Neural progenitor cell (in vitro differentiated cells): ENCODE data around the gene PDCD7. TPM values are rescaled to one million over a fixed set of nuclear protein-coding genes. Genes with fewer than 3 reads are reported as not detected.

Experiments used
- DNase-seq: peaks from one replicate; pipeline ENCODE4 v3.0.0-alpha.2; 2016; ENCODE audit warnings: low spot score
- H2AFZ ChIP-seq: fragments of 200-600 bp; sonication (generic); replicated peaks from 2 replicates; pipeline ENCODE4 v1.6.1; 2016; ENCODE audit warnings: antibody characterized with exemption
- H3F3A ChIP-seq: fragments of 200-600 bp; sonication (generic); 2 replicates; pipeline ENCODE4 v1.6.1; 2016; ENCODE audit warnings: antibody characterized with exemption, low read depth
- H3K27ac ChIP-seq: fragments of 200-600 bp; sonication (generic); 2 replicates; pipeline ENCODE4 v1.5.1; 2016; ENCODE audit warnings: mild to moderate bottlenecking
- H3K27me3 ChIP-seq: fragments of 200-600 bp; sonication (generic); 2 replicates; pipeline ENCODE4 v1.6.1; 2016; ENCODE audit warnings: mild to moderate bottlenecking, moderate library complexity
- H3K36me3 ChIP-seq: fragments of 200-600 bp; sonication (generic); 2 replicates; pipeline ENCODE4 v1.5.1; 2016
- H3K4me1 ChIP-seq: fragments of 200-600 bp; sonication (generic); 2 replicates; pipeline ENCODE4 v1.6.1; 2016; ENCODE audit warnings: mixed run types
- H3K4me2 ChIP-seq: fragments of 200-600 bp; sonication (generic); 2 replicates; pipeline ENCODE4 v1.6.1; 2016
- H3K4me3 ChIP-seq: fragments of 200-600 bp; sonication (generic); 2 replicates; pipeline ENCODE4 v1.5.1; 2016
- H3K79me2 ChIP-seq: fragments of 200-600 bp; sonication (generic); 2 replicates; pipeline ENCODE4 v1.6.1; 2016; ENCODE audit warnings: low read depth
- H3K9ac ChIP-seq: fragments of 200-600 bp; sonication (generic); 2 replicates; pipeline ENCODE4 v1.6.1; 2016
- H3K9me3 ChIP-seq: fragments of 200-600 bp; sonication (generic); 2 replicates; pipeline ENCODE4 v1.5.1; 2016; ENCODE audit warnings: low read depth
- H4K20me1 ChIP-seq: fragments of 200-600 bp; sonication (generic); 2 replicates; pipeline ENCODE4 v1.6.1; 2016; ENCODE audit warnings: low read depth
- H3K27ac Mint-ChIP-seq: 3 replicates; pipeline ENCODE4 v1.8.0; 2021; ENCODE audit warnings: mixed read lengths
- H3K27me3 Mint-ChIP-seq: 2 replicates; pipeline ENCODE4 v1.8.0; 2022; ENCODE audit warnings: low read depth, mild to moderate bottlenecking, inconsistent platforms, moderate library complexity, mixed read lengths; ENCODE audit not compliant: insufficient read depth
- H3K36me3 Mint-ChIP-seq: 3 replicates; pipeline ENCODE4 v1.8.0; 2021; ENCODE audit warnings: mixed read lengths
- H3K4me1 Mint-ChIP-seq: 3 replicates; pipeline ENCODE4 v1.8.0; 2021; ENCODE audit warnings: mixed read lengths
- H3K4me3 Mint-ChIP-seq: 3 replicates; pipeline ENCODE4 v1.8.0; 2021; ENCODE audit warnings: mild to moderate bottlenecking, moderate library complexity, mixed read lengths
- H3K9me3 Mint-ChIP-seq: 3 replicates; pipeline ENCODE4 v1.8.0; 2020; ENCODE audit warnings: mixed read lengths
- CTCF ChIP-seq: fragments of 200-600 bp; sonication (generic); IDR thresholded peaks from 2 replicates; pipeline ENCODE4 v1.5.1; 2017; ENCODE audit warnings: antibody characterized with exemption, mild to moderate bottlenecking
- EZH2 ChIP-seq: fragments of 200-600 bp; sonication (generic); IDR thresholded peaks from 2 replicates; pipeline ENCODE4 v1.6.1; 2017; ENCODE audit warnings: antibody characterized with exemption, mild to moderate bottlenecking, moderate library complexity
- EZH2phosphoT487 ChIP-seq: fragments of 200-600 bp; sonication (generic); IDR thresholded peaks from 2 replicates; pipeline ENCODE4 v1.6.1; 2017; ENCODE audit warnings: antibody characterized with exemption
- total RNA-seq: library from RNA; depleted of rRNA; stranded (reverse); fragments of >200 nt; gene quantifications from 2 replicates; pipeline ENCODE4 v1.2.3, GENCODE V29; 2015; ENCODE audit warnings: low replicate concordance

PDCD7 gene
- total RNA-seq, 1 donor from 2014 or later, result 24.7 TPM

- Histone ChIP-seq H3F3A (peaks cover 36% of the 10 kb centered on the region), H3K4me2 (no peak overlapping the region), H3K36me3 (no peaks in the 10 kb centered on the region), H3K79me2 (no peaks in the 10 kb centered on the region), H3K27me3 (peaks cover 30% of the 10 kb centered on the region), H3K9ac (no peak overlapping the region), H3K27ac (no peak overlapping the region), H2AFZ (no peak overlapping the region), H3K4me3 (no peak overlapping the region), H4K20me1 (no peaks in the 10 kb centered on the region), H3K9me3 (no peaks in the 10 kb centered on the region), H3K4me1 (peaks cover 30% of the 10 kb centered on the region)
- Mint-ChIP-seq H3K9me3 (peaks cover 4% of the 10 kb centered on the region), H3K27me3 (peaks cover 21% of the 10 kb centered on the region), H3K36me3 (no peaks in the 10 kb centered on the region), H3K4me1 (peaks cover 34% of the 10 kb centered on the region), H3K27ac (no peak overlapping the region), H3K4me3 (no peak overlapping the region)
- no peak for DNase-seq
- no peak for TF ChIP-seq EZH2phosphoT487
- no peak for TF ChIP-seq CTCF
- TF ChIP-seq EZH2, result no peak
These were observed 63.6 kb downstream of the PDCD7 start for GRCh38 chr15:65069779-65070546.

GRCh38 chr15:65069179-65069578 is 64.4 kb downstream of the PDCD7 start:
- no peak overlapping the region for H3K4me3 Mint-ChIP-seq
- TF ChIP-seq CTCF (no peak), EZH2 (no peak), EZH2phosphoT487 (no peak)
- peaks cover 30% of the 10 kb centered on the region for H3K27me3 ChIP-seq
- H4K20me1 ChIP-seq, result no peaks in the 10 kb centered on the region
- H3K4me2 ChIP-seq, result no peak overlapping the region
- H3K4me3 ChIP-seq, result no peak overlapping the region
- no peak for DNase-seq
- no peak overlapping the region for H2AFZ ChIP-seq
- H3K27me3 Mint-ChIP-seq, result peaks cover 21% of the 10 kb centered on the region
- H3K9ac ChIP-seq, result no peak overlapping the region
- no peaks in the 10 kb centered on the region for H3K9me3 ChIP-seq
- H3K79me2 ChIP-seq, result no peaks in the 10 kb centered on the region
- peaks cover 4% of the 10 kb centered on the region for H3K9me3 Mint-ChIP-seq
- no peak overlapping the region for H3K27ac Mint-ChIP-seq
- H3F3A ChIP-seq, result peaks cover 37% of the 10 kb centered on the region
- no peaks in the 10 kb centered on the region for H3K36me3 ChIP-seq
- peaks cover 34% of the 10 kb centered on the region for H3K4me1 Mint-ChIP-seq
- peaks cover 30% of the 10 kb centered on the region for H3K4me1 ChIP-seq
- H3K36me3 Mint-ChIP-seq, result no peaks in the 10 kb centered on the region
- H3K27ac ChIP-seq, result no peak overlapping the region

GRCh38 chr15:65068403-65068788 is 65.2 kb downstream of the PDCD7 start:
- TF ChIP-seq EZH2phosphoT487, result no peak
- no peak for TF ChIP-seq CTCF
- no peak for TF ChIP-seq EZH2
- Mint-ChIP-seq H3K9me3 (peaks cover 4% of the 10 kb centered on the region), H3K4me1 (peaks cover 34% of the 10 kb centered on the region), H3K27ac (no peak overlapping the region), H3K27me3 (peaks cover 21% of the 10 kb centered on the region), H3K36me3 (no peaks in the 10 kb centered on the region), H3K4me3 (peak overlapping the region; percentile 39)
- Histone ChIP-seq H3K4me1 (peaks cover 30% of the 10 kb centered on the region), H4K20me1 (no peaks in the 10 kb centered on the region), H3F3A (peaks cover 37% of the 10 kb centered on the region), H3K4me2 (peak overlapping the region; percentile 95), H3K27me3 (peaks cover 30% of the 10 kb centered on the region), H3K79me2 (no peaks in the 10 kb centered on the region), H3K36me3 (no peaks in the 10 kb centered on the region), H3K4me3 (peak overlapping the region; percentile 51), H3K9me3 (no peaks in the 10 kb centered on the region), H2AFZ (peak overlapping the region; percentile 83), H3K9ac (no peak overlapping the region), H3K27ac (no peak overlapping the region)
- no peak for DNase-seq
